Gastrocnemius medialis (tissue), 4 donors: ENCODE results near the gene PRELP.

Experiments used
- POLR2A ChIP-seq, 2 donors: fragments of 450-650 bp; IDR thresholded peaks; one replicate each; pipeline ENCODE4 v1.6.1; 2017; ENCODE audit warnings: antibody characterized with exemption in 2 of 2, mild to moderate bottlenecking in 2 of 2, moderate library complexity in 2 of 2
- TF ChIP-seq, protein P1 (sequence below), 5 experiments: fragments of 450-650 bp in 3 of 5; fragments of 200-600 bp in 2 of 5; sonication (generic) in 2 of 5; IDR thresholded peaks in 4 of 5; conservative IDR thresholded peaks in 1 of 5; 1 replicate in 4 of 5; 2 replicates in 1 of 5; pipeline ENCODE4 v1.5.1; 2016 to 2019; ENCODE audit warnings: antibody characterized with exemption in 5 of 5, mild to moderate bottlenecking in 3 of 5, moderate library complexity in 3 of 5

DNA sequence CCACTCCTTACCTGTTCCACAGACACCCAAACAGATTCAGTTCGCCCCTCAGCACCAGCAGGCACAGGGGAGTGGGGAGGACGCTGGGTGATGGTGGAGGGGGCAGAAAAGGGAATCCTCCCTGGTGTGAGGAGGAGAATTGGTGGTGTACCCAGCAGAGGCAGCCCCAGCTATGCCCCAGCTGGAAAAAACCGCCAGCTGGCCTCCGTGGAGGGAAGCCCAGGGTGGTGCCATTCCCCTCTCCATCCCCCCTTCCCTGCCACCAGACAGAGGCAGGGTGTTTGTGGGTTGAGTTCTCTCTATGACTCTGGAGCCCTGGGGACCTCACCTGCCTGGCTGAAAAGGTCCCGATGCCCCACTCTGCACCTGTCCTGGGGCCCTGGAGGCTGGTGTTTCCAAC, 46.2 kb downstream of the PRELP start:
- TF ChIP-seq, protein P1, sequence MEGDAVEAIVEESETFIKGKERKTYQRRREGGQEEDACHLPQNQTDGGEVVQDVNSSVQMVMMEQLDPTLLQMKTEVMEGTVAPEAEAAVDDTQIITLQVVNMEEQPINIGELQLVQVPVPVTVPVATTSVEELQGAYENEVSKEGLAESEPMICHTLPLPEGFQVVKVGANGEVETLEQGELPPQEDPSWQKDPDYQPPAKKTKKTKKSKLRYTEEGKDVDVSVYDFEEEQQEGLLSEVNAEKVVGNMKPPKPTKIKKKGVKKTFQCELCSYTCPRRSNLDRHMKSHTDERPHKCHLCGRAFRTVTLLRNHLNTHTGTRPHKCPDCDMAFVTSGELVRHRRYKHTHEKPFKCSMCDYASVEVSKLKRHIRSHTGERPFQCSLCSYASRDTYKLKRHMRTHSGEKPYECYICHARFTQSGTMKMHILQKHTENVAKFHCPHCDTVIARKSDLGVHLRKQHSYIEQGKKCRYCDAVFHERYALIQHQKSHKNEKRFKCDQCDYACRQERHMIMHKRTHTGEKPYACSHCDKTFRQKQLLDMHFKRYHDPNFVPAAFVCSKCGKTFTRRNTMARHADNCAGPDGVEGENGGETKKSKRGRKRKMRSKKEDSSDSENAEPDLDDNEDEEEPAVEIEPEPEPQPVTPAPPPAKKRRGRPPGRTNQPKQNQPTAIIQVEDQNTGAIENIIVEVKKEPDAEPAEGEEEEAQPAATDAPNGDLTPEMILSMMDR (IDR thresholded peaks at IDR 0.05 in 4 of 5, conservative IDR thresholded peaks at IDR 0.05 in 1 of 5), result no peak
- no peak for TF ChIP-seq POLR2A (IDR thresholded peaks at IDR 0.05)
